ENCODE results near the gene SRCIN1.

SRCIN1 gene

GRCh38 chr17:38596651-38597050 lies 9.1 kb downstream of the SRCIN1 start:
- TF ChIP-seq CTCF (IDR thresholded peaks at IDR 0.05; ENCODE audit: insufficient read depth, low read length, missing control alignments) = no peak
- CTCF ChIA-PET = interaction anchor here (1.4 to 9.6 kb wide), 5 partner anchors 8 to 71 kb away, joined by 3 to 62 read pairs (median 5); no protein-coding TSS in a partner anchor
- H3K4me3 ChIP-seq (ENCODE audit: low read depth, low read length) = no peak overlapping the region
- POLR2A ChIA-PET = no interaction called here
- DNase-seq (ENCODE audit: low read depth, low spot score) = no peak

GRCh38 chr17:38595892-38596291 lies 9.9 kb downstream of the SRCIN1 start:
- H3K4me3 ChIP-seq (ENCODE audit: low read depth, low read length) = no peak overlapping the region
- POLR2A ChIA-PET = no interaction called here
- CTCF ChIA-PET = interaction anchor here (1.6 to 9.6 kb wide), 3 partner anchors 11 to 38 kb away, joined by 5 to 62 read pairs (median 5); no protein-coding TSS in a partner anchor
- DNase-seq (ENCODE audit: low read depth, low spot score) = no peak
- no peak for TF ChIP-seq CTCF (IDR thresholded peaks at IDR 0.05; ENCODE audit: insufficient read depth, low read length, missing control alignments)

GRCh38 chr17:38594152-38594551 lies 11.6 kb downstream of the SRCIN1 start:
- CTCF ChIA-PET = interaction anchor here (1.8 to 9.6 kb wide), 2 partner anchors 9 to 36 kb away, joined by 5 to 62 read pairs; no protein-coding TSS in a partner anchor
- no peak overlapping the region for H3K4me3 ChIP-seq (ENCODE audit: low read depth, low read length)
- DNase-seq (ENCODE audit: low read depth, low spot score) = no peak
- POLR2A ChIA-PET = no interaction called here
- no peak for TF ChIP-seq CTCF (IDR thresholded peaks at IDR 0.05; ENCODE audit: insufficient read depth, low read length, missing control alignments)

GRCh38 chr17:38592487-38592886 lies 13.3 kb downstream of the SRCIN1 start:
- no peak overlapping the region for H3K4me3 ChIP-seq (ENCODE audit: low read depth, low read length)
- CTCF ChIA-PET = interaction anchor here (0.9 to 9.6 kb wide), 5 partner anchors 7 to 34 kb away, joined by 3 to 62 read pairs (median 5); no protein-coding TSS in a partner anchor
- POLR2A ChIA-PET = no interaction called here
- no peak for TF ChIP-seq CTCF (IDR thresholded peaks at IDR 0.05; ENCODE audit: insufficient read depth, low read length, missing control alignments)
- no peak for DNase-seq (ENCODE audit: low read depth, low spot score)

GRCh38 chr17:38591759-38592241 lies 14.0 kb downstream of the SRCIN1 start:
- POLR2A ChIA-PET = no interaction called here
- H3K4me3 ChIP-seq (ENCODE audit: low read depth, low read length) = no peak overlapping the region
- TF ChIP-seq CTCF (IDR thresholded peaks at IDR 0.05; ENCODE audit: insufficient read depth, low read length, missing control alignments) = no peak
- CTCF ChIA-PET = interaction anchor here (0.9 to 6.0 kb wide), 3 partner anchors 10 to 34 kb away, joined by 3 to 29 read pairs (median 3); no protein-coding TSS in a partner anchor
- no peak for DNase-seq (ENCODE audit: low read depth, low spot score)

GRCh38 chr17:38590988-38591758 lies 14.6 kb downstream of the SRCIN1 start:
- ChIA-PET CTCF (interaction anchor here (0.9 to 6.0 kb wide), 3 partner anchors 9 to 76 kb away, joined by 3 to 29 read pairs (median 3); no protein-coding TSS in a partner anchor), POLR2A (no interaction called here)
- no peak overlapping the region for H3K4me3 ChIP-seq (ENCODE audit: low read depth, low read length)
- DNase-seq (ENCODE audit: low read depth, low spot score) = no peak
- no peak for TF ChIP-seq CTCF (IDR thresholded peaks at IDR 0.05; ENCODE audit: insufficient read depth, low read length, missing control alignments)
